Neuronal stem cell (in vitro differentiated cells): ENCODE measurements around the gene EFR3B.
"Not testable (repeated sequence)": the region's sequence is repeated elsewhere in the genome, so short reads cannot be mapped to it uniquely, and the experiment has no call there.

ENCODE experiments used
- DNase-seq: peaks from one replicate; pipeline ENCODE4 v3.0.0-alpha.2; 2013; ENCODE audit warnings: low spot score
- H2AFZ ChIP-seq: one replicate; pipeline ENCODE4 v1.6.1; 2013; ENCODE audit warnings: mild to moderate bottlenecking, low read length, inconsistent platforms
- H2AK5ac ChIP-seq: 2 replicates; pipeline ENCODE4 v1.6.1; 2013; ENCODE audit warnings: low read depth, mild to moderate bottlenecking, inconsistent platforms, low read length, moderate library complexity, mixed read lengths
- H2BK120ac ChIP-seq: 2 replicates; pipeline ENCODE4 v1.6.1; 2013; ENCODE audit warnings: low read depth, mild to moderate bottlenecking, inconsistent platforms, low read length, moderate library complexity, mixed read lengths
- H2BK12ac ChIP-seq: one replicate; pipeline ENCODE4 v1.6.1; 2013; ENCODE audit warnings: low read length, inconsistent platforms
- H2BK15ac ChIP-seq: 2 replicates; pipeline ENCODE4 v1.6.1; 2013; ENCODE audit warnings: mild to moderate bottlenecking, low read length, inconsistent platforms, mixed read lengths
- H2BK5ac ChIP-seq: one replicate; pipeline ENCODE4 v1.6.1; 2013; ENCODE audit warnings: inconsistent platforms, mild to moderate bottlenecking, low read length, moderate library complexity
- H3K14ac ChIP-seq: one replicate; pipeline ENCODE4 v1.6.1; 2013; ENCODE audit warnings: low read length, inconsistent platforms
- H3K18ac ChIP-seq: 2 replicates; pipeline ENCODE4 v1.6.1; 2013; ENCODE audit warnings: low read length, inconsistent platforms
- H3K23ac ChIP-seq: 2 replicates; pipeline ENCODE4 v1.6.1; 2013; ENCODE audit warnings: low read depth, mild to moderate bottlenecking, mixed read lengths, low read length, inconsistent platforms; ENCODE audit not compliant: poor library complexity
- H3K27ac ChIP-seq: replicated peaks from 3 replicates; pipeline ENCODE4 v1.5.1; 2013; ENCODE audit warnings: low read length, inconsistent platforms
- H3K27me3 ChIP-seq, 3 experiments: 2 replicates each; pipeline ENCODE4 v1.6.1; 2013; ENCODE audit warnings: low read length in 3 of 3, mild to moderate bottlenecking in 2 of 3, inconsistent platforms in 1 of 3, low read depth in 1 of 3, mixed read lengths in 1 of 3, moderate library complexity in 1 of 3; ENCODE audit not compliant: control insufficient read depth in 3 of 3, insufficient read depth in 3 of 3
- H3K36me3 ChIP-seq, 2 donors: replicated peaks in 1 of 2; 2 replicates each; pipeline ENCODE4 v1.6.1; 2013; ENCODE audit warnings: low read length in 2 of 2; ENCODE audit not compliant: control insufficient read depth in 2 of 2, insufficient read depth in 2 of 2
- H3K4ac ChIP-seq: 2 replicates; pipeline ENCODE4 v1.6.1; 2013; ENCODE audit warnings: inconsistent platforms, mild to moderate bottlenecking, low read length, moderate library complexity
- H3K4me1 ChIP-seq, 2 donors: 1 replicate in 1 of 2; 2 replicates in 1 of 2; pipeline ENCODE4 v1.6.1; 2013; ENCODE audit warnings: low read length in 2 of 2, low read depth in 1 of 2; ENCODE audit not compliant: control insufficient read depth in 2 of 2, insufficient read depth in 1 of 2
- H3K4me2 ChIP-seq: one replicate; pipeline ENCODE4 v1.6.1; 2013; ENCODE audit warnings: mild to moderate bottlenecking, low read length, inconsistent platforms; ENCODE audit not compliant: insufficient read depth, poor library complexity, severe bottlenecking
- H3K4me3 ChIP-seq, 2 donors: 2 replicates each; pipeline ENCODE4 v1.5.1; 2013; ENCODE audit warnings: low read length in 2 of 2, mild to moderate bottlenecking in 2 of 2, inconsistent platforms in 1 of 2, moderate library complexity in 1 of 2
- H3K79me1 ChIP-seq: one replicate; pipeline ENCODE4 v1.6.1; 2013; ENCODE audit warnings: low read depth, mild to moderate bottlenecking, inconsistent platforms, low read length, moderate library complexity
- H3K9ac ChIP-seq: one replicate; pipeline ENCODE4 v1.6.1; 2013; ENCODE audit warnings: mild to moderate bottlenecking, low read depth, low read length, inconsistent platforms; ENCODE audit not compliant: poor library complexity
- H3K9me3 ChIP-seq, 2 donors: replicated peaks in 1 of 2; 2 replicates each; pipeline versions ENCODE3 to v1.6.1; 2013; ENCODE audit warnings: low read length in 2 of 2, mild to moderate bottlenecking in 2 of 2, inconsistent platforms in 1 of 2, low read depth in 1 of 2, mixed read lengths in 1 of 2, moderate library complexity in 1 of 2; ENCODE audit not compliant: control insufficient read depth in 2 of 2, insufficient read depth in 1 of 2
- H4K8ac ChIP-seq: one replicate; pipeline ENCODE4 v1.6.1; 2013; ENCODE audit warnings: low read depth, mild to moderate bottlenecking, inconsistent platforms, low read length, moderate library complexity
- H4K91ac ChIP-seq: one replicate; pipeline ENCODE4 v1.6.1; 2013; ENCODE audit warnings: low read length, low read depth, mild to moderate bottlenecking, inconsistent platforms; ENCODE audit not compliant: poor library complexity
- WGBS, 2 donors: extraction: QIAGEN DNeasy Blood & Tissue Kit; methylation state at CpG; one replicate each; pipeline ENCODE4 v1.1.7; 2013; ENCODE audit warnings: missing lambda C conversion rate in 2 of 2, mixed read lengths in 1 of 2; ENCODE audit not compliant: insufficient read length in 2 of 2, insufficient replicate concordance in 1 of 2; ENCODE audit errors: extremely low coverage in 2 of 2; 5-methylcytosine and 5-hydroxymethylcytosine counted together

The EFR3B gene

DNA sequence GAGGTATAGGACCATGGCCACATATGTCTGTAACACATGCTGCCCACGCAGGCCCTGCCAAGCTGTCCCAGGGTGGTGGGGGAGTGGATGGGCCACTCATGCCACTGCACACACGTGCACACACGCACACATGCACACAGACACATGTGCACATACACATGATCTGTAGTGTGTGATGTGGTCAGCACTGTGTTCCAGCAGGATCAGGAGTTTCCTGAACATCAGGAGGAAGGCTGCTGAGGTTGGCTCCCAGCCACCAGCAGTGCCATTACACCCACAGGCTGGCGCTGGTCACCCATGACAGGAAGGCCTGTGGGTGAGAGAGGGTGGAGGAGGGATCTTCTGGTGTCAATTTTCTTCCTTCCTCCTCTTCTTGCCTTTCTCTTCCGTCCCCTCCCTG, 81.8 kb downstream of the EFR3B start:
- Histone ChIP-seq H2BK12ac (no peak overlapping the region), H2AK5ac (no peak overlapping the region), H3K27me3 (no peaks in the 10 kb centered on the region), H3K4me1 (peaks cover 0 to 4% of the 10 kb centered on the region in 2 donors), H2BK5ac (no peak overlapping the region), H3K4me2 (no peak overlapping the region), H3K9me3 (no peaks in the 10 kb centered on the region), H2AFZ (no peak overlapping the region), H3K27ac (no peak overlapping the region), H4K8ac (no peak overlapping the region), H3K18ac (no peak overlapping the region), H2BK120ac (no peak overlapping the region), H3K14ac (no peak overlapping the region), H3K23ac (peak overlapping the region; percentile 87), H2BK15ac (no peak overlapping the region), H3K36me3 (peaks cover 19 to 28% of the 10 kb centered on the region in 2 donors), H4K91ac (no peak overlapping the region), H3K4me3 (peak overlapping the region in 1 of 2 donors; percentile 4), H3K79me1 (no peaks in the 10 kb centered on the region), H3K4ac (no peak overlapping the region), H3K9ac (no peak overlapping the region)
- no CpG with 5 or more reads among the region's 5 CpGs for WGBS, 2 donors
- no peak for DNase-seq

DNA sequence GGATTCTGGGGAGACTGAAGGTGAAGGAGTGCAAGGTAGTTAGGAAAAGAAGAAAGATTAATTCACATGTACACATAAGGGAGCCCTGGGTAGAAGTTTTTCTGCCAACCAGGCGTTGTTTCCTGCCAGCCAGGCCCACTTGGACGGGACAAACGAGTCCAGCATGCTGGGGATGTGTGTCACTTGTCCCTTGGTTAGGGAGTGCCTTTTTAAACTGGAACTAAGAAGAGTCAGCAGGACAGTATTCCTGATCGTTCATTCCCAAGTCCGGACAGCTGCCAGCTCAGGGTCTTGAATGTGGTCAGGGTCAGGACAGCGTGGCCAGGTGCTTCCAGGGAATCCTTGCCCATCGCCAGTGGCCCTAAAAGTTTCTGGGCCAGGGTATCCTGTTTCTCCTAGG, 83.3 kb downstream of the EFR3B start:
- Histone ChIP-seq H2BK12ac (no peak overlapping the region), H3K4ac (no peak overlapping the region), H3K14ac (no peak overlapping the region), H3K23ac (no peak overlapping the region), H3K18ac (no peak overlapping the region), H3K9ac (no peak overlapping the region), H2BK5ac (no peak overlapping the region), H2AFZ (no peak overlapping the region), H2AK5ac (no peak overlapping the region), H4K8ac (no peak overlapping the region), H4K91ac (no peak overlapping the region), H3K4me3 (no peak overlapping the region), H2BK15ac (no peak overlapping the region), H3K4me1 (peaks cover 2 to 6% of the 10 kb centered on the region in 2 donors), H2BK120ac (no peak overlapping the region), H3K27ac (no peak overlapping the region), H3K27me3 (no peaks in the 10 kb centered on the region), H3K36me3 (peaks cover 21 to 27% of the 10 kb centered on the region in 2 donors), H3K79me1 (no peaks in the 10 kb centered on the region), H3K4me2 (no peak overlapping the region), H3K9me3 (no peaks in the 10 kb centered on the region)
- no peak for DNase-seq
- no CpG with 5 or more reads among the region's 7 CpGs for WGBS, 2 donors

DNA sequence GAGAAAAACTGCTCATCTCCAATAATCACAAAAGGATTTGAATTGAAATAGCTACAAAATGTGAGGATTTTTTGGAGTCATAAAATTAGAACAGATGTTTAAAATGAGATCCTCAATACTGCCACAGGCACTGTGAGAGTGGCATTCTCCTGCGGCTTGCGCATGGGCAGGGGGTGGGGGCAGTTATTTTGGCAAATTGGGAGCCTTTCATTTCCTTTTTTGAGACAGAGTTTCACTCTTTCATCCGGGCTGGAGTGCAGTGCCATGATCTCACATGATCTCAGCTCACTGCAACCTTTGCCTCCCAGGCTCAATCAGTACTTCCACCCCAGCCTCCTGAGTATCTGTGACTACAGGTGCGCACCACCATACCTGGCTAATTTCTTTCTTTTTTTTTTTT, 84.1 kb downstream of the EFR3B start:
- DNase-seq: no peak
- H3K9ac ChIP-seq: no peak overlapping the region
- no CpG with 5 or more reads among the region's 4 CpGs for WGBS, 2 donors

DNA sequence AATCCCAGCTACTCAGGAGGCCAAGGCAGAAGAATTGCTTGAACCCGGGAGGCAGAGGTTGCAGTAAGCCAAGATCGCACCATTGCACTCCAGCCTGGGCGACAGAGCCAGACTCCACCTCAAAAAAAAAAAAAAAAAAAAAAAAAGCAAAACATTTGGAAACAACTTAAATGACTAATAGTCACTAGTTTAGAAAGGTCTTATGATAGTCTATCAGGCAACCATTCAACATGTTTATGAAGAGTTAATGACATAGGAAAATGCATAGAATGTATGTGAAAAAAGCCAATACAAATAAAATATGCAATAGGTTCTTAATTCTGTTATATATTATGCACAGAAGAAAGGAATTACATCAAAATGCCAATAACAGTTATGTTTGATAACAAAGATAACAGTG, 85.2 kb downstream of the EFR3B start:
- H2BK15ac ChIP-seq, H3K4ac ChIP-seq, H2AFZ ChIP-seq, H3K4me2 ChIP-seq, H2BK5ac ChIP-seq, H3K79me1 ChIP-seq, H2AK5ac ChIP-seq, H3K14ac ChIP-seq, H4K8ac ChIP-seq, H3K27me3 ChIP-seq, H4K91ac ChIP-seq, H2BK120ac ChIP-seq, H3K23ac ChIP-seq, H3K27ac ChIP-seq, H3K9me3 ChIP-seq, H3K18ac ChIP-seq, H3K4me3 ChIP-seq, DNase-seq, H2BK12ac ChIP-seq, H3K9ac ChIP-seq: not testable (repeated sequence)
- peaks cover 2 to 12% of the 10 kb centered on the region in 2 donors for H3K4me1 ChIP-seq
- WGBS, 2 donors: no CpG with 5 or more reads among the region's 3 CpGs
- H3K36me3 ChIP-seq: peaks cover 22 to 33% of the 10 kb centered on the region in 2 donors

More for the DNA sequence above, 84.1 kb downstream of the EFR3B start:
- Histone ChIP-seq H4K91ac (no peak overlapping the region), H3K23ac (no peak overlapping the region), H2AFZ (no peak overlapping the region), H3K4ac (no peak overlapping the region), H3K18ac (no peak overlapping the region), H3K4me2 (no peak overlapping the region), H3K79me1 (no peaks in the 10 kb centered on the region), H2BK12ac (no peak overlapping the region), H3K4me3 (no peak overlapping the region), H2BK5ac (no peak overlapping the region), H3K27ac (no peak overlapping the region), H3K27me3 (no peaks in the 10 kb centered on the region), H4K8ac (no peak overlapping the region), H3K36me3 (peaks cover 25 to 35% of the 10 kb centered on the region in 2 donors), H3K14ac (no peak overlapping the region), H2BK120ac (no peak overlapping the region), H2BK15ac (no peak overlapping the region), H2AK5ac (no peak overlapping the region), H3K9me3 (no peaks in the 10 kb centered on the region), H3K4me1 (peaks cover 2 to 6% of the 10 kb centered on the region in 2 donors)
